Vagina (tissue), 2 donors: Measurements from ENCODE around the gene PLRG1. TPM values are rescaled to one million over a fixed set of nuclear protein-coding genes. Genes with fewer than 3 reads are reported as not detected.

Experiments used
- DNase-seq, 2 donors: peaks; one replicate each; pipeline ENCODE4 v3.0.0-alpha.2; 2017; ENCODE audit errors: extremely low spot score in 2 of 2
- H3K27ac ChIP-seq: fragments of 200-600 bp; sonication (generic); one replicate; pipeline ENCODE4 v1.5.1; 2019
- H3K27me3 ChIP-seq: fragments of 200-600 bp; sonication (generic); one replicate; pipeline ENCODE4 v1.5.1; 2019
- H3K36me3 ChIP-seq, 2 donors: fragments of 200-600 bp; sonication (generic); one replicate each; pipeline ENCODE4 v1.5.1; 2017 to 2019
- H3K4me1 ChIP-seq: fragments of 200-600 bp; sonication (generic); one replicate; pipeline ENCODE4 v1.5.1; 2019
- H3K4me3 ChIP-seq, 2 donors: fragments of 200-600 bp; sonication (generic); 1 replicate in 1 of 2; 2 replicates in 1 of 2; pipeline ENCODE4 v1.5.1; 2016 to 2019
- H3K9me3 ChIP-seq: fragments of 200-600 bp; sonication (generic); one replicate; pipeline ENCODE4 v1.5.1; 2019
- POLR2A ChIP-seq, 2 donors: fragments of 450-650 bp; IDR thresholded peaks; one replicate each; pipeline ENCODE4 v1.6.1; 2017; ENCODE audit warnings: antibody characterized with exemption in 2 of 2, mild to moderate bottlenecking in 2 of 2, moderate library complexity in 2 of 2
- POLR2AphosphoS5 ChIP-seq, 2 donors: sonication (generic); formaldehyde crosslinking; IDR thresholded peaks; one replicate each; pipeline ENCODE4 v1.9.0; 2017; ENCODE audit warnings: antibody characterized with exemption in 2 of 2, mild to moderate bottlenecking in 2 of 2, low read depth in 1 of 2; ENCODE audit not compliant: insufficient read depth in 1 of 2
- intact Hi-C: fragments of 100-400 bp; cut with DNase I; formaldehyde crosslinking; loops from one replicate; pipeline ENCODE4 v1.15.1; 2023
- total RNA-seq: library from RNA; depleted of rRNA; stranded (reverse); fragments of >200 nt; gene quantifications from one replicate; pipeline ENCODE4 v1.2.3, GENCODE V29; 2016
- TF ChIP-seq, protein P1 (sequence below), 3 experiments: fragments of 450-650 bp in 2 of 3; fragments of 200-600 bp in 1 of 3; sonication (generic) in 1 of 3; IDR thresholded peaks; one replicate each; pipeline ENCODE4 v1.5.1; 2017 to 2019; ENCODE audit warnings: antibody characterized with exemption in 3 of 3, mild to moderate bottlenecking in 2 of 3, moderate library complexity in 2 of 3

Gene PLRG1
- total RNA-seq, 1 donor from 2014 or later = 41.3 TPM

DNA sequence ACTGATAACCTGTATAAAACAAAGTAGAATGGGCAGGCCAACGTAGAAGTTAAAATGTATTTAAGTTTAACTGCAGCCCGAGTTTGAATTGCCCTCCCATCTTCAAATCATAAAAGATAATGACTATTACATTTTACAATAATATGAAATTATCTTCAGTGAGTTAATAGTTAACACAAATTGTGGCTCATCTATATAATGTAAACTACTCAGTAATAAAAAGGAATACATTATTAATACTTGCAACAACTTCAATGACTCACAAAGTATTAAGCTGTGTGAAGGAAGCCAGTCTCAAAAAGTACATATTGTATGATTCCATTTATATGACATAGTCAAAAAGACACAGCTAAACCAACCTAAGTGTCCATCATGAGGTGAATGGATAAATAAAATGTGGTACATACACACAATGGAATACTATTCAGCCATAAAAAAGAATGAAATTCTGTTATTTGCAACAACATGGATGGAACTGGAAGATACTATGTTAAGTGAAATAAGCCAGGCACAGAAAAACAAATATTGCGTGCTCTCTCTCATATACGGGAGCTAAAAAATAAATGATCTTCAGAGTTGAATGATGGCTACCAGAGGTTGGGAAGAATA lies 7.8 kb downstream of the PLRG1 start:
- no peaks in the 10 kb centered on the region for H3K27me3 ChIP-seq
- H3K9me3 ChIP-seq = no peaks in the 10 kb centered on the region
- TF ChIP-seq, protein P1, sequence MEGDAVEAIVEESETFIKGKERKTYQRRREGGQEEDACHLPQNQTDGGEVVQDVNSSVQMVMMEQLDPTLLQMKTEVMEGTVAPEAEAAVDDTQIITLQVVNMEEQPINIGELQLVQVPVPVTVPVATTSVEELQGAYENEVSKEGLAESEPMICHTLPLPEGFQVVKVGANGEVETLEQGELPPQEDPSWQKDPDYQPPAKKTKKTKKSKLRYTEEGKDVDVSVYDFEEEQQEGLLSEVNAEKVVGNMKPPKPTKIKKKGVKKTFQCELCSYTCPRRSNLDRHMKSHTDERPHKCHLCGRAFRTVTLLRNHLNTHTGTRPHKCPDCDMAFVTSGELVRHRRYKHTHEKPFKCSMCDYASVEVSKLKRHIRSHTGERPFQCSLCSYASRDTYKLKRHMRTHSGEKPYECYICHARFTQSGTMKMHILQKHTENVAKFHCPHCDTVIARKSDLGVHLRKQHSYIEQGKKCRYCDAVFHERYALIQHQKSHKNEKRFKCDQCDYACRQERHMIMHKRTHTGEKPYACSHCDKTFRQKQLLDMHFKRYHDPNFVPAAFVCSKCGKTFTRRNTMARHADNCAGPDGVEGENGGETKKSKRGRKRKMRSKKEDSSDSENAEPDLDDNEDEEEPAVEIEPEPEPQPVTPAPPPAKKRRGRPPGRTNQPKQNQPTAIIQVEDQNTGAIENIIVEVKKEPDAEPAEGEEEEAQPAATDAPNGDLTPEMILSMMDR (IDR thresholded peaks at IDR 0.05) = no peak
- TF ChIP-seq POLR2A (IDR thresholded peaks at IDR 0.05) (no peak), POLR2AphosphoS5 (IDR thresholded peaks at IDR 0.05; ENCODE audit: insufficient read depth in 1 of 2, low read depth in 1 of 2) (no peak)
- H3K27ac ChIP-seq = no peak overlapping the region
- peaks cover 0 to 91% of the 10 kb centered on the region in 2 donors for H3K36me3 ChIP-seq
- DNase-seq = no peak
- H3K4me1 ChIP-seq = no peaks in the 10 kb centered on the region
- intact Hi-C loops = no loop called here
- H3K4me3 ChIP-seq = no peak overlapping the region

- Histone ChIP-seq H3K36me3 (peaks cover 0 to 29% of the 10 kb centered on the region in 2 donors), H3K9me3 (no peaks in the 10 kb centered on the region), H3K4me3 (no peak overlapping the region), H3K4me1 (no peaks in the 10 kb centered on the region), H3K27ac (no peak overlapping the region), H3K27me3 (no peaks in the 10 kb centered on the region)
- intact Hi-C loops = no loop called here
- DNase-seq = no peak
- TF ChIP-seq, protein P1 (IDR thresholded peaks at IDR 0.05) = no peak
- TF ChIP-seq POLR2AphosphoS5 (IDR thresholded peaks at IDR 0.05; ENCODE audit: insufficient read depth in 1 of 2, low read depth in 1 of 2) (no peak), POLR2A (IDR thresholded peaks at IDR 0.05) (no peak)
Measured at GRCh38 chr4:154534296-154534695, 15.9 kb downstream of the PLRG1 start.

- Histone ChIP-seq H3K4me1 (no peaks in the 10 kb centered on the region), H3K9me3 (no peaks in the 10 kb centered on the region), H3K36me3 (no peaks in the 10 kb centered on the region), H3K27ac (no peak overlapping the region), H3K4me3 (no peak overlapping the region), H3K27me3 (no peaks in the 10 kb centered on the region)
- TF ChIP-seq, protein P1 (IDR thresholded peaks at IDR 0.05) = no peak
- TF ChIP-seq POLR2AphosphoS5 (IDR thresholded peaks at IDR 0.05; ENCODE audit: insufficient read depth in 1 of 2, low read depth in 1 of 2) = peak in 1 of 2 donors; percentile 57
- intact Hi-C loops = no loop called here
- no peak for DNase-seq
Measured at GRCh38 chr4:154529728-154530519, 20.3 kb downstream of the PLRG1 start.

- DNase-seq = no peak
- TF ChIP-seq POLR2A (IDR thresholded peaks at IDR 0.05) (no peak), POLR2AphosphoS5 (IDR thresholded peaks at IDR 0.05; ENCODE audit: insufficient read depth in 1 of 2, low read depth in 1 of 2) (no peak)
- TF ChIP-seq, protein P1 (IDR thresholded peaks at IDR 0.05) = no peak
Measured at GRCh38 chr4:154528869-154529268, 21.3 kb downstream of the PLRG1 start.

DNA sequence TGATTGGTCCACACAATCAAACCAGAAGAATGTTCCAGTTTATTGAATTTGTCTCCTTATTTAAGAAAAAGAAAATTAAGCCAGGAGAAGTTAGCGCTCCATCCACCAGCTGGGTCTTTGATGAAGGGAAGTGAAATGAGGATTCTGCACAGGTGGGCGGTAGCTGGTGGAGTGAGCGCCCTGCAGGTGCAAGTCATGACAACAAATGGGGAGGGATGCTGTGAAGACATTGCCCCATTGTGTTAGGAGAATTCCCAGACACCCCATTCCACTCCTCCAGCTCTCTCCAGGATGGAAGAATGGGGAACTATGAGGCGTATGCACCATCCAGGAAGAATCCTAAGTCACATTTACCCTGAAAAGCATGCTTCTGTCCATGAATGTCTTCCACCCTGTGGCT lies 22.9 kb downstream of the PLRG1 start:
- intact Hi-C loops = no loop called here
- TF ChIP-seq POLR2A (IDR thresholded peaks at IDR 0.05) (no peak), POLR2AphosphoS5 (IDR thresholded peaks at IDR 0.05; ENCODE audit: insufficient read depth in 1 of 2, low read depth in 1 of 2) (no peak)
- TF ChIP-seq, protein P1 (IDR thresholded peaks at IDR 0.05) = no peak
- H3K27ac ChIP-seq = no peak overlapping the region
- no peaks in the 10 kb centered on the region for H3K4me1 ChIP-seq
- DNase-seq = no peak
- H3K4me3 ChIP-seq = no peak overlapping the region
- H3K27me3 ChIP-seq = no peaks in the 10 kb centered on the region
- no peaks in the 10 kb centered on the region for H3K36me3 ChIP-seq
- H3K9me3 ChIP-seq = no peaks in the 10 kb centered on the region

More at GRCh38 chr4:154528869-154529268, 21.3 kb downstream of the PLRG1 start:
- H3K36me3 ChIP-seq = no peaks in the 10 kb centered on the region
- H3K27ac ChIP-seq = no peak overlapping the region
- intact Hi-C loops = no loop called here
- H3K4me3 ChIP-seq = no peak overlapping the region
- no peaks in the 10 kb centered on the region for H3K27me3 ChIP-seq
- no peaks in the 10 kb centered on the region for H3K9me3 ChIP-seq
- H3K4me1 ChIP-seq = no peaks in the 10 kb centered on the region
